Loucy (cell line): ENCODE data around the gene PRR5.
A peak's percentile ranks its signal among the peaks of the same experiment; 100 is the strongest.
"Not testable (repeated sequence)": the region's sequence is repeated elsewhere in the genome, so short reads cannot be mapped to it uniquely, and the experiment has no call there.

Experiments used
- H2AFZ ChIP-seq: fragments of 200-600 bp; sonication (generic); 2 replicates; pipeline ENCODE4 v1.6.0; 2016; ENCODE audit warnings: antibody characterized with exemption, mild to moderate bottlenecking, low read length, moderate library complexity
- H3F3A ChIP-seq: fragments of 200-600 bp; 2 replicates; pipeline ENCODE4 v1.6.0; 2016; ENCODE audit warnings: antibody characterized with exemption, low read depth, mild to moderate bottlenecking
- H3K27me3 ChIP-seq: fragments of 200-600 bp; sonication (generic); 2 replicates; pipeline ENCODE4 v1.6.1; 2014; ENCODE audit warnings: low read length, mild to moderate bottlenecking; ENCODE audit not compliant: insufficient read depth, poor library complexity, severe bottlenecking
- H3K36me3 ChIP-seq: fragments of 200-600 bp; sonication (generic); 2 replicates; pipeline ENCODE4 v1.6.1; 2016; ENCODE audit warnings: low read length; ENCODE audit not compliant: insufficient read depth
- H3K4me1 ChIP-seq: fragments of 200-600 bp; sonication (generic); 2 replicates; pipeline ENCODE4 v1.5.1; 2014; ENCODE audit warnings: low read length, mild to moderate bottlenecking; ENCODE audit not compliant: insufficient read depth, poor library complexity, severe bottlenecking
- H3K4me2 ChIP-seq: fragments of 200-600 bp; sonication (generic); 2 replicates; pipeline ENCODE4 v1.6.0; 2014; ENCODE audit warnings: antibody characterized with exemption, low read length, low read depth, mild to moderate bottlenecking; ENCODE audit not compliant: poor library complexity, severe bottlenecking
- H3K4me3 ChIP-seq: fragments of 200-600 bp; sonication (generic); 2 replicates; pipeline ENCODE4 v1.5.1; 2014; ENCODE audit warnings: low read length, mild to moderate bottlenecking, mixed read lengths; ENCODE audit not compliant: poor library complexity, severe bottlenecking
- H3K79me2 ChIP-seq: fragments of 200-600 bp; sonication (generic); 2 replicates; pipeline ENCODE4 v1.6.1; 2014; ENCODE audit warnings: low read length; ENCODE audit not compliant: insufficient read depth
- H3K9ac ChIP-seq: fragments of 200-600 bp; sonication (generic); 2 replicates; pipeline ENCODE4 v1.6.0; 2014; ENCODE audit warnings: mild to moderate bottlenecking, low read depth, low read length, moderate library complexity; ENCODE audit not compliant: poor library complexity, severe bottlenecking
- H3K9me2 ChIP-seq: fragments of 200-600 bp; sonication (generic); replicated peaks from 2 replicates; pipeline ENCODE4 v1.6.1; 2016; ENCODE audit warnings: low read depth, low read length, mixed read lengths
- H3K9me3 ChIP-seq: fragments of 200-600 bp; sonication (generic); 2 replicates; pipeline ENCODE4 v1.6.1; 2014; ENCODE audit warnings: mild to moderate bottlenecking, antibody characterized with exemption, low read length, low read depth; ENCODE audit not compliant: insufficient read depth
- H4K20me1 ChIP-seq: fragments of 200-600 bp; sonication (generic); 2 replicates; pipeline ENCODE4 v1.6.0; 2014; ENCODE audit warnings: antibody characterized with exemption, low read length, mild to moderate bottlenecking; ENCODE audit not compliant: insufficient read depth, poor library complexity, severe bottlenecking
- EZH2phosphoT487 ChIP-seq: fragments of 200-600 bp; IDR thresholded peaks from 2 replicates; pipeline ENCODE4 v1.6.1; 2018; ENCODE audit warnings: antibody characterized with exemption, mild to moderate bottlenecking, moderate library complexity, borderline replicate concordance
- TF ChIP-seq, protein P1 (sequence below): fragments of 200-600 bp; sonication (generic); conservative IDR thresholded peaks from 2 replicates; pipeline ENCODE4 v1.5.1; 2014; ENCODE audit warnings: mild to moderate bottlenecking, antibody characterized with exemption, low read length

Gene PRR5

DNA sequence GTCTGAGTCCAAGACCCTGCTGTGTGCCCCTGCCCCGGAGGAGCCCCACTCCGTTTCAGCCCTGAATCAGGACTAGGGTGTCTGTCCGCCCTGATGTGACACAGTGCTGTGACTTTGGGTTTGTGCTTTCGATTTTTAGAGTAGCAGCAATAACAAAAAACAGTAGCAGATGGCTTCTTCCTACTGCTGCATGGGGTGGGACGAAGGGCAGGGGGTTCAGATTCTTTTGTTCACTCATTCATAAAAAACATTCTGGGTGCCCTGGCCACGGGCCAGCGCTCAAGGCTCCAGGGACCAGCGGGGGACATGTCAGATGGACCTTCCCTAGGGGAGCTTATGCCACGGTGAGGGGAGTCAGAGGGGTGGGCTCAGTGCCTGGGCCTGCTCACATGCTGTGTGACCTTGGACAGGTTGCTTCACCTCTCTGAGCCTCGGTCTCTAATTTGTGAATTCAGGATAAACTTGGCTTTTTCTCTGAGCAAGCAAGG lies 24.6 kb upstream of the PRR5 start:
- H3K9ac ChIP-seq = peak overlapping the region; percentile 72
- H4K20me1 ChIP-seq = no peaks in the 10 kb centered on the region
- TF ChIP-seq, protein P1, sequence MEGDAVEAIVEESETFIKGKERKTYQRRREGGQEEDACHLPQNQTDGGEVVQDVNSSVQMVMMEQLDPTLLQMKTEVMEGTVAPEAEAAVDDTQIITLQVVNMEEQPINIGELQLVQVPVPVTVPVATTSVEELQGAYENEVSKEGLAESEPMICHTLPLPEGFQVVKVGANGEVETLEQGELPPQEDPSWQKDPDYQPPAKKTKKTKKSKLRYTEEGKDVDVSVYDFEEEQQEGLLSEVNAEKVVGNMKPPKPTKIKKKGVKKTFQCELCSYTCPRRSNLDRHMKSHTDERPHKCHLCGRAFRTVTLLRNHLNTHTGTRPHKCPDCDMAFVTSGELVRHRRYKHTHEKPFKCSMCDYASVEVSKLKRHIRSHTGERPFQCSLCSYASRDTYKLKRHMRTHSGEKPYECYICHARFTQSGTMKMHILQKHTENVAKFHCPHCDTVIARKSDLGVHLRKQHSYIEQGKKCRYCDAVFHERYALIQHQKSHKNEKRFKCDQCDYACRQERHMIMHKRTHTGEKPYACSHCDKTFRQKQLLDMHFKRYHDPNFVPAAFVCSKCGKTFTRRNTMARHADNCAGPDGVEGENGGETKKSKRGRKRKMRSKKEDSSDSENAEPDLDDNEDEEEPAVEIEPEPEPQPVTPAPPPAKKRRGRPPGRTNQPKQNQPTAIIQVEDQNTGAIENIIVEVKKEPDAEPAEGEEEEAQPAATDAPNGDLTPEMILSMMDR = no peak
- no peak for TF ChIP-seq EZH2phosphoT487
- H2AFZ ChIP-seq = no peak overlapping the region
- peaks cover 18% of the 10 kb centered on the region for H3K79me2 ChIP-seq
- H3K9me2 ChIP-seq = no peaks in the 10 kb centered on the region
- H3K4me3 ChIP-seq = peak overlapping the region; percentile 69
- no peaks in the 10 kb centered on the region for H3F3A ChIP-seq
- H3K27me3 ChIP-seq = no peaks in the 10 kb centered on the region
- no peaks in the 10 kb centered on the region for H3K36me3 ChIP-seq
- H3K4me2 ChIP-seq = peak overlapping the region; percentile 76
- peaks cover 48% of the 10 kb centered on the region for H3K4me1 ChIP-seq
- no peaks in the 10 kb centered on the region for H3K9me3 ChIP-seq

DNA sequence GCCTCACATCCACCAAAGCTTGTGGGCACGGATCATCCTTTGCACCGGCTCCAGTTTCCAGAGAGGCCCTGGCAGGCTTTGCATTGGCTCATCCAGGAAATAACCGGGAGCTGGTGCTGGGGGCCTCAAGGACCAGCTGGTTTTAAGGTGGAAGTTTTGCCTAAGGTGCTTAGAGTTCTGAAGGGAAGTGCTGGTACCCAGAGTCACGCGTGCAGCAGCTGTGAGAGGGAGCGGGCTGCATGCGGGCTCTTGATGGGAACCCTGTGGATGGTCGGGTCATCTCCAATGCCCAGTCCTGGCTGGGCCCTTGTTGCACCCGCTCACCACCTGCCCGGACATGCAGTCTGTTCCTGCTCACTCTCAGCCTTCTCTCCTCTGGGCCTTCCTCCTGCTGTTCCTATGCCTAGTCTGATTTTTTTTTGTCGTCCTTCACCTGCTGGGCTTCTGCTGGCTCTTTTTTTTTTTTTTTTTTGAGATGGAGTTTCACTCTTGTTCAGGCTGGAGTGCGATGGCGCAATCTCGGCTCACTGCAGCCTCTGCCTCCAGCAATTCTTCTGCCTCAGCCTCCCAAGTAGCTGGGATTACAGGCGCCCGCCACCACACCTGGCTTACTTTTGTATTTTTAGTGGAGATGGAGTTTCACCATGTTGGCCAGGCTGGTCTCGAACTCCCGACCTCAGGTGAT lies 24.0 kb upstream of the PRR5 start:
- Histone ChIP-seq H3F3A (no peaks in the 10 kb centered on the region), H4K20me1 (no peaks in the 10 kb centered on the region), H2AFZ (no peak overlapping the region), H3K9me2 (no peaks in the 10 kb centered on the region), H3K4me1 (peaks cover 54% of the 10 kb centered on the region), H3K4me2 (peak overlapping the region; percentile 76), H3K36me3 (no peaks in the 10 kb centered on the region), H3K4me3 (peak overlapping the region; percentile 69), H3K9ac (peak overlapping the region; percentile 72), H3K9me3 (no peaks in the 10 kb centered on the region), H3K27me3 (no peaks in the 10 kb centered on the region), H3K79me2 (peaks cover 23% of the 10 kb centered on the region)
- TF ChIP-seq, protein P1 = no peak
- no peak for TF ChIP-seq EZH2phosphoT487

DNA sequence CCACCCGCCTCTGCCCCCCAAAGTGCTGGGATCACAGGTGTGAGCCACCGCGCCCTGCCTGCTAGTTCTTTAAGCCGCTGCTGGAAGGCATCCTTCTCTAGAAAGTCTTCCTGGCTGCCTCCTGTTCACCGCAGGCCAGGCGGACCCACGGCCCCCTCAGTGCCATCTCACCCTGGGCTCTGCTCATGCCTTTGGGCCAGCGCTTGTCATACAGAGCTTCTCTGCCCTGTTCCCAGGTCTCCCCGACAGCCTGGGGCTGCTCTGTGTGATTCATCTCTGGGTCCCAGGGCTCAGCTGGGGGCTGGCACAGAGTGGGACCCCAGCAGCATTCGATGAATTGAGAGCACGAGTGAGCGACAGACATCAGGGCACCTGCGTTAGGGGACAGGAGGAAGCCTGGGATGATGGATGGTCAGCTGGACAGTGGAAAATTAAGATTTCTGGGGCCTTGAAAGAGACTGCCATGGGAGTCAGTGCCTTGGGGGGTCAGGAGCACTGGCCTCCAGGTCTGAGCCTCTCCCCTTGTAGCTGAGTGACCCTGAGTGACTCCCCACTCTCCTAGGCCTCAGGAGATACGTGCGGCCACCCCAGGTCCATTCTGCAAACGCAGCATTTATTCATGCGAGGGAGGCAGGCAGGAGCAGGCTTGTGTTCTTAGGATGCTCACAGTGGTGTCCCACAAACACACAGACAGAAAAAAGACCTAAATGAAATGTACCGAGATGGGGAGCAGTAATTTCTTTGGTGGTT lies 23.3 kb upstream of the PRR5 start:
- H3K27me3 ChIP-seq = no peaks in the 10 kb centered on the region
- H3K4me1 ChIP-seq = peaks cover 61% of the 10 kb centered on the region
- H3K9me3 ChIP-seq = no peaks in the 10 kb centered on the region
- H3K9ac ChIP-seq = peak overlapping the region; percentile 72
- no peaks in the 10 kb centered on the region for H3K9me2 ChIP-seq
- no peak for TF ChIP-seq EZH2phosphoT487
- TF ChIP-seq, protein P1 = no peak
- peak overlapping the region; percentile 54 for H3K4me2 ChIP-seq
- peaks cover 28% of the 10 kb centered on the region for H3K79me2 ChIP-seq
- peak overlapping the region; percentile 9 for H3K4me3 ChIP-seq
- no peaks in the 10 kb centered on the region for H3F3A ChIP-seq
- H2AFZ ChIP-seq = no peak overlapping the region
- H4K20me1 ChIP-seq = no peaks in the 10 kb centered on the region
- no peaks in the 10 kb centered on the region for H3K36me3 ChIP-seq

DNA sequence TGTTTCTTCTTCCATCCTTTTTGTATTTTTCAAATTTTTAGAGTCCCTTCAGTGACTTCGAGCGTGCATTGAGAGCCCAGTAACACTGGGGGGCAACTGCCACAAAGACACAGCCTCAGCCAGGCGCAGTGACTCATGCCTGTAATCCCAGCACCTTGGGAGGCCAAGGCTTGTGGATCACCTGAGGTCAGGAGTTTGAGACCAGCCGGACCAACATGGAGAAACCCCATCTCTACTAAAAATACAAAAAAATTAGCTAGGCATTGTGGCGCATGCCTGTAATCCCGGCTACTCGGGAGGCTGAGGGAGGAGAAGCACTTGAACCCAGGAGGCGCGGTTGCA lies 22.7 kb upstream of the PRR5 start:
- not testable (repeated sequence) for H2AFZ ChIP-seq, H3K9ac ChIP-seq, H3K9me3 ChIP-seq, H4K20me1 ChIP-seq, H3K9me2 ChIP-seq, H3K27me3 ChIP-seq, H3F3A ChIP-seq, H3K4me3 ChIP-seq, H3K36me3 ChIP-seq
- H3K4me2 ChIP-seq = peak overlapping the region; percentile 54
- peaks cover 66% of the 10 kb centered on the region for H3K4me1 ChIP-seq
- H3K79me2 ChIP-seq = peaks cover 34% of the 10 kb centered on the region
